NB4 (cell line): Measurements from ENCODE around the gene EHBP1L1.

ENCODE experiments used
- DNase-seq: peaks from one replicate; pipeline ENCODE4 v3.0.0; 2010; ENCODE audit warnings: low read depth
- H3K4me3 ChIP-seq: one replicate; pipeline ENCODE4 v1.5.1; 2011; ENCODE audit warnings: mild to moderate bottlenecking, low read depth, low read length, moderate library complexity
- CTCF ChIP-seq: IDR thresholded peaks from one replicate; pipeline ENCODE4 v1.5.1; 2012; ENCODE audit warnings: low read depth, low read length
- MAX ChIP-seq: IDR thresholded peaks from 2 replicates; pipeline ENCODE4 v1.6.1; 2011; ENCODE audit warnings: low read depth, low read length
- MYC ChIP-seq: IDR thresholded peaks from 2 replicates; pipeline ENCODE4 v1.6.1; 2011; ENCODE audit warnings: low read depth, low read length
- POLR2A ChIP-seq: IDR thresholded peaks from 2 replicates; pipeline ENCODE4 v1.6.1; 2011; ENCODE audit warnings: mild to moderate bottlenecking; ENCODE audit not compliant: insufficient read length; ENCODE audit errors: extremely low read depth

The EHBP1L1 gene

GRCh38 chr11:65558930-65559509 is 16.8 kb upstream of the EHBP1L1 start:
- H3K4me3 ChIP-seq, result no peak overlapping the region
- TF ChIP-seq CTCF, result no peak
- no peak for TF ChIP-seq MYC
- TF ChIP-seq POLR2A, result no peak
- TF ChIP-seq MAX, result no peak
- DNase-seq, result no peak

- TF ChIP-seq CTCF, result no peak
- no peak for DNase-seq
- H3K4me3 ChIP-seq, result no peak overlapping the region
Measured at GRCh38 chr11:65559535-65559934, 16.3 kb upstream of the EHBP1L1 start.

- no peak for DNase-seq
- no peak overlapping the region for H3K4me3 ChIP-seq
- TF ChIP-seq MAX, result no peak
- no peak for TF ChIP-seq CTCF
- TF ChIP-seq POLR2A, result no peak
- no peak for TF ChIP-seq MYC
Measured at GRCh38 chr11:65559951-65560537, 15.8 kb upstream of the EHBP1L1 start.

- TF ChIP-seq MYC, result no peak
- TF ChIP-seq MAX, result no peak
- no peak for TF ChIP-seq POLR2A
- no peak for TF ChIP-seq CTCF
- H3K4me3 ChIP-seq, result no peak overlapping the region
- DNase-seq, result no peak
Measured at GRCh38 chr11:65560555-65561418, 15.1 kb upstream of the EHBP1L1 start.

- TF ChIP-seq MYC (no peak), MAX (no peak), POLR2A (no peak), CTCF (no peak)
- H3K4me3 ChIP-seq, result no peak overlapping the region
Measured at GRCh38 chr11:65562020-65562419, 13.8 kb upstream of the EHBP1L1 start.

More at GRCh38 chr11:65562020-65562419, 13.8 kb upstream of the EHBP1L1 start:
- no peak for DNase-seq
